Adrenal gland (tissue), 12 donors: ENCODE measurements around the gene LRP1B. TPM values are rescaled to one million over a fixed set of nuclear protein-coding genes. Genes with fewer than 3 reads are reported as not detected.

Source experiments
- DNase-seq, 7 donors: peaks; one replicate each; pipeline ENCODE4 v3.0.0-alpha.2; 2019 to 2020
- H3K27ac ChIP-seq, 5 donors: fragments of 200-600 bp; sonication (generic) in 4 of 5; 1 replicate in 3 of 5; 2 replicates in 2 of 5; pipeline versions ENCODE4 v1.5.1 to v1.8.0; 2016 to 2020; ENCODE audit warnings: mild to moderate bottlenecking in 1 of 5
- H3K27me3 ChIP-seq: fragments of 200-600 bp; 2 replicates; pipeline ENCODE4 v1.8.0; 2021
- H3K36me3 ChIP-seq, 2 donors: fragments of 200-600 bp; replicated peaks in 1 of 2; 1 replicate in 1 of 2; 2 replicates in 1 of 2; pipeline versions ENCODE4 v1.5.1 to v1.8.0; 2018 to 2022
- H3K4me1 ChIP-seq, 2 donors: fragments of 200-600 bp; replicated peaks in 1 of 2; 1 replicate in 1 of 2; 2 replicates in 1 of 2; pipeline versions ENCODE4 v1.5.1 to v1.8.0; 2018 to 2021
- H3K4me3 ChIP-seq, 4 donors: fragments of 200-600 bp; sonication (generic) in 3 of 4; one replicate each; pipeline ENCODE4 v1.5.1; 2016 to 2018
- H3K9me3 ChIP-seq, 3 donors: fragments of 200-600 bp; sonication (generic) in 1 of 3; replicated peaks in 1 of 3; 1 replicate in 2 of 3; 2 replicates in 1 of 3; pipeline versions ENCODE4 v1.5.1 to v1.8.0; 2016 to 2021
- POLR2A ChIP-seq, 2 donors: fragments of 450-650 bp; IDR thresholded peaks; one replicate each; pipeline ENCODE4 v1.6.1; 2017; ENCODE audit warnings: antibody characterized with exemption in 2 of 2, mild to moderate bottlenecking in 2 of 2, moderate library complexity in 1 of 2
- WGBS, 4 donors: extraction: QIAGEN DNeasy Blood & Tissue Kit in 2 of 4; methylation state at CpG; one replicate each; pipeline versions ENCODE4 v1.1.5 to v1.1.7; 2013 to 2017; 5-methylcytosine and 5-hydroxymethylcytosine counted together
- intact Hi-C, 2 donors: fragments of 100-400 bp; cut with DNase I; formaldehyde crosslinking; loops; one replicate each; pipeline versions ENCODE4 v1.14.1 to v1.15.0; 2022 to 2023
- polyA plus RNA-seq, 3 donors: library from polyadenylated mRNA; stranded (reverse); fragments of 200-250 nt in 2 of 3; fragments of 350-450 nt in 1 of 3; fragmentation: Illumina TruSeq in 1 of 3; extraction: RNeasy Lipid Tissue Mini Kit (QIAGEN cat#74804) in 1 of 3; gene quantifications; one replicate each; pipeline ENCODE4 v1.2.3, GENCODE V29; 2013 to 2014
- total RNA-seq, 9 donors: library from RNA; depleted of rRNA in 4 of 9; stranded (reverse); fragments of >200 nt in 4 of 9; fragments of 120-200 nt in 1 of 9; fragmentation: NEBNext Ultra II Directional in 1 of 9; extraction: Animal tissue kit (Norgen Biotek cat#: 25700) in 1 of 9; gene quantifications; one replicate each; pipeline versions ENCODE4 v1.1.0 to v1.2.4, GENCODE V29; 2013 to 2023
- TF ChIP-seq, protein P1 (sequence below), 6 experiments: fragments of 450-650 bp in 4 of 6; fragments of 200-600 bp in 2 of 6; sonication (generic) in 1 of 6; IDR thresholded peaks; 1 replicate in 5 of 6; 2 replicates in 1 of 6; pipeline versions ENCODE4 v1.5.1 to v1.8.0; 2016 to 2021; ENCODE audit warnings: antibody characterized with exemption in 6 of 6, mild to moderate bottlenecking in 2 of 6, moderate library complexity in 1 of 6
- donor health status: healthy with polysubstance abuse.
- donor health status: Bipolar disorder and iron deficiency.
- donor health status: DM: yes; HTN: yes; CAD: no.
- donor health status: DM: no; HTN: no; CAD: no.
- donor health status: DM: no; HTN: no; CAD: no.
- donor health status: DM: yes; HTN: yes; CAD: no.

Gene LRP1B
- total and polyA plus RNA-seq, 12 donors, result 0.84 to 5.4 (median 2.1) TPM

GRCh38 chr2:142128105-142128504, 2.7 kb downstream of the LRP1B start:
- TF ChIP-seq, protein P1, sequence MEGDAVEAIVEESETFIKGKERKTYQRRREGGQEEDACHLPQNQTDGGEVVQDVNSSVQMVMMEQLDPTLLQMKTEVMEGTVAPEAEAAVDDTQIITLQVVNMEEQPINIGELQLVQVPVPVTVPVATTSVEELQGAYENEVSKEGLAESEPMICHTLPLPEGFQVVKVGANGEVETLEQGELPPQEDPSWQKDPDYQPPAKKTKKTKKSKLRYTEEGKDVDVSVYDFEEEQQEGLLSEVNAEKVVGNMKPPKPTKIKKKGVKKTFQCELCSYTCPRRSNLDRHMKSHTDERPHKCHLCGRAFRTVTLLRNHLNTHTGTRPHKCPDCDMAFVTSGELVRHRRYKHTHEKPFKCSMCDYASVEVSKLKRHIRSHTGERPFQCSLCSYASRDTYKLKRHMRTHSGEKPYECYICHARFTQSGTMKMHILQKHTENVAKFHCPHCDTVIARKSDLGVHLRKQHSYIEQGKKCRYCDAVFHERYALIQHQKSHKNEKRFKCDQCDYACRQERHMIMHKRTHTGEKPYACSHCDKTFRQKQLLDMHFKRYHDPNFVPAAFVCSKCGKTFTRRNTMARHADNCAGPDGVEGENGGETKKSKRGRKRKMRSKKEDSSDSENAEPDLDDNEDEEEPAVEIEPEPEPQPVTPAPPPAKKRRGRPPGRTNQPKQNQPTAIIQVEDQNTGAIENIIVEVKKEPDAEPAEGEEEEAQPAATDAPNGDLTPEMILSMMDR (IDR thresholded peaks at IDR 0.05), result no peak
- TF ChIP-seq POLR2A (IDR thresholded peaks at IDR 0.05), result no peak
- Histone ChIP-seq H3K27me3 (peaks cover 10% of the 10 kb centered on the region), H3K4me3 (no peak overlapping the region), H3K36me3 (no peaks in the 10 kb centered on the region), H3K4me1 (peaks cover 0 to 15% of the 10 kb centered on the region in 2 donors), H3K9me3 (no peaks in the 10 kb centered on the region), H3K27ac (no peak overlapping the region)
- no peak for DNase-seq
- intact Hi-C loops, result no loop called here
- 85 to 93% (median 91%) methylated on average over 5 of the region's 5 CpGs for WGBS, 4 donors

DNA sequence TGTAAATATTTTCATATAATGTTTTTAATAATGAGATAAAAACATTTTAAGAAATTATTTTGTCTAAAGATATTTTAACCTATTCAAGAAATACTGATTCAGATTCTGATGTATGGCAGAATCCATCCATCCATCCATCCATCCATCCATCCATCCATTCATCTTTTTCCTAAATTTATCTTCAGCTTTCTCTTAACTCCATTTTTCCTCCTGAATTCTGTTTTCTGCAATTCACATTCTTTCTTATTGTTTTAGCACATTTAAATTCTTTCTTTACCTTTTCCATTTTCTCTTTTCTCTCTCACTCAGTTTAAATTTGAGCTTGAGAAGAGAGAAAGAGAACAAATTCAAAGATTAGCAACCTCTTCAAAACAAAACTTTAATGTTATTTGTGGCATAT, 3.6 kb downstream of the LRP1B start:
- H3K27ac ChIP-seq, result no peak overlapping the region
- no peaks in the 10 kb centered on the region for H3K9me3 ChIP-seq
- DNase-seq, result no peak
- H3K4me3 ChIP-seq, result no peak overlapping the region
- no peaks in the 10 kb centered on the region for H3K36me3 ChIP-seq
- intact Hi-C loops, result no loop called here
- TF ChIP-seq POLR2A (IDR thresholded peaks at IDR 0.05), result no peak
- TF ChIP-seq, protein P1 (IDR thresholded peaks at IDR 0.05), result no peak
- H3K27me3 ChIP-seq, result peaks cover 10% of the 10 kb centered on the region
- H3K4me1 ChIP-seq, result peaks cover 0 to 15% of the 10 kb centered on the region in 2 donors

GRCh38 chr2:142124706-142125105, 6.1 kb downstream of the LRP1B start:
- intact Hi-C loops, result no loop called here
- no peaks in the 10 kb centered on the region for H3K36me3 ChIP-seq
- DNase-seq, result no peak
- peaks cover 6% of the 10 kb centered on the region for H3K27me3 ChIP-seq
- H3K9me3 ChIP-seq, result no peaks in the 10 kb centered on the region
- peaks cover 0 to under 1% of the 10 kb centered on the region in 2 donors for H3K4me1 ChIP-seq
- no peak for TF ChIP-seq POLR2A (IDR thresholded peaks at IDR 0.05)
- TF ChIP-seq, protein P1 (IDR thresholded peaks at IDR 0.05), result no peak
- no peak overlapping the region for H3K27ac ChIP-seq
- no peak overlapping the region for H3K4me3 ChIP-seq

DNA sequence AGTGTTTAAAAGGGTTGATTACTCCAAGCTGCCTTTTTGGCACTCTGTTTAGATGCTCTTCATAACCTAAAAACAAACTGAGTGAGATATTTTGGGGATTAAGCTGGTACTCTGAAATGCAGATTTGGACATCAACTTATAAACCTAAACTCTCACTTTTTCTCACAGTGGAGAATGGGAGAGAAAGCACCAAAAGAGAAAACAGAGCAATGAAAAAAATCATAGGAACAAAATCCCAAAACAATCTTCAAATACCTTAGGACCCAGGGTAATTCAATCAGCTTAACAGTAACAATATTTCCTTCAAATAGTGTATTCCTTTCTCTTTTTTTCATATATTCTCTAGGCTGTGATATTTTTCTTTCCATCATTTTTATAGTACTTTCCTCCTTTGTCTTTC, 11.5 kb downstream of the LRP1B start:
- H3K36me3 ChIP-seq, result no peaks in the 10 kb centered on the region
- intact Hi-C loops, result no loop called here
- H3K4me1 ChIP-seq, result no peaks in the 10 kb centered on the region
- no peak for DNase-seq
- no peak for TF ChIP-seq POLR2A (IDR thresholded peaks at IDR 0.05)
- TF ChIP-seq, protein P1 (IDR thresholded peaks at IDR 0.05), result no peak
- no peak overlapping the region for H3K27ac ChIP-seq
- no peaks in the 10 kb centered on the region for H3K9me3 ChIP-seq
- H3K27me3 ChIP-seq, result no peaks in the 10 kb centered on the region
- H3K4me3 ChIP-seq, result no peak overlapping the region
